ENCODE measurements around the gene LRRC38.
"Not testable (repeated sequence)": the region's sequence is repeated elsewhere in the genome, so short reads cannot be mapped to it uniquely, and the experiment has no call there.

Gene LRRC38

DNA sequence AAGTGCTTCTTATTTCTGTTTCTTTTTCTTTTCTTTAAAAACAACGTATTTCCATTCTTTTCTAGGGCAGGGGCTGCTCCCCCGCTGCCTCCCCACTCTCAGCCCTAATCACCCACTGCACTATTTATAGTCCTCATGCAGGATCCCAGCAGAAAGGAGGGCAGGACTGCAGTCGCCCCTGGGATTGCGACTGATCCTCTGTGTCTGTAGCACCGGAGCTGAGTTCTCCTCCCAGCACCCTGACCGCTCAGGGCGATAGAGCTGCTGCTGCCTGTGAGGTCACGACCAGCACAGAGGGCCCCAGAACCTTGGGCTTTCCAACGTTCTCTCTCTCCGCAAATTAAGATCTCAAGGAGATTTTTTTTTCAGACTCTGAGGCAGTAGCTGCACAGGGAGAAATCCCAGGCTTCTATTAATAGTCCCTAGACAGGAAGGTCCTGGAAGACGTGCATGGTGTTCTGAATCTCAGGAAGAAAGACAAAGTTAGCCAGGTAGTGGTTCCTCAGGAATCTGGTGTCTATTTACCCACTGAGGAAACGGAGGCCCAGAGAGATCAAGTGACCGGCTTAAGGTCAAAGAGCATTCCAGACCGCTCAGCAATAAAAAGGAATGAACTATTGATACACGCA is 56.8 kb downstream of the LRRC38 start:
- no peak for DNase-seq

- no peak for DNase-seq
Measured at GRCh38 chr1:13451399-13451965, 62.3 kb downstream of the LRRC38 start.

DNA sequence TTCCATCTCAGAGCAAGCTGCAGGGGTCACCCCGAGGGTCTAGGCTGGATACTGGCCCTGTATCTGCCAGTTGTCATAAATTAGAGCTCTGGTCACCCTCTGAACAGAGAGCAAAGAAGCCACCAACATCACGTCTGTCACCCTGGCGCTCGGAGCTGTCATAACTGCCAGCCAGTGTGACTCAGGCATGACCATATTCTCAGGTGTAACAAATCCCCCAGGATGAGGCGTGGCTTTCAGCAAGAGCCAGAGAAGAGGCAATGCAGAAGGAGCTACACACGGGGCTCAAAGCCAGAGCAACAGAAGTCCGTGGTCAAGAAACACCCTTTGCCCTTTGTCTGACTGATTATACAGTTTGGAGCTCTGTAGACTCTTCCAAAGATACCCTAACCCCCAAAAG is 63.6 kb downstream of the LRRC38 start:
- no peak for DNase-seq

- DNase-seq, result no peak
Measured at GRCh38 chr1:13443335-13443979, 70.3 kb downstream of the LRRC38 start.

DNA sequence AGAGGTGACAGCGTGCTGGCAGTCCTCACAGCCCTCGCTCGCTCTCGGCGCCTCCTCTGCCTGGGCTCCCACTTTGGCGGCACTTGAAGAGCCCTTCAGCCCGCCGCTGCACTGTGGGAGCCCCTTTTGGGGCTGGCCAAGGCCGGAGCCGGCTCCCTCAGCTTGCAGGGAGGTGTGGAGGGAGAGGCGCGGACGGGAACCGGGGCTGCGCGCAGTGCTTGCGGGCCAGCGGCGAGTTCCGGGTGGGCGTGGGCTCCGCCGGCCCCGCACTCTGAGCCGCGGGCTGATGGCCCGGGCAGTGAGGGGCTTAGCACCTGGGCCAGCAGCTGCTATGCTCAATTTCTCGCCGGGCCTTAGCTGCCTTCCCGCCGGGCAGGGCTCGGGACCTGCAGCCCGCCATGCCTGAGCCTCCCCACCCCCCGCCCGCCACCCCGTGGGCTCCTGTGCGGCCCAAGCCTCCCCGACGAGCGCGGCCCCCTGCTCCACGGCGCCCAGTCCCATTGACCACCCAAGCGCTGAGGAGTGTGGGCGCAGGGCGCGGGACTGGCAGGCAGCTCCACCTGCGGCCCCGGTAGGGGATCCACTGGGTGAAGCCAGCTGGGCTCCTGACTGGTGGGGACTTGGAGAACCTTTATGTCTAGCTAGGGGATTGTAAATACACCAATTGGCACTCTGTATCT is 74.6 kb downstream of the LRRC38 start:
- not testable (repeated sequence) for DNase-seq

DNA sequence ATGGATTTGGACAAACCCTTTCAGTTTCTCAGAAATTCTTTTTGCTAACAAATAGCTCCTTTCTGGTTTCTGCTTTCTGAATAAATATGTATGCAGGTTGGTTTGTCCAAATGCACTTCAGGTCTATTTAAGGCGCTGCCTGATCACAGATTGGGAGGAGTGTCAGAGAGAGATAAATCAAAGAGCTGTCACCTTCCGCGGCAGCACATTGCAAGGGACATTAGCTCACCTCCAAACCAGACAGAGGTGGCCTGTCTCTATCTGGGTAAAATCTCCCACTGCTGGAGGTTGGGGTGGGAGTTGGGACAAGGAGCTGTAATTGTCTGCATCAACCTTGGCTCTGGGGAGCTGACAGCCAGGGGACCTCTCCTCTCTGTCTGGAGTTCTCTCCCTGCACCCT is 78.3 kb downstream of the LRRC38 start:
- no peak for DNase-seq

DNA sequence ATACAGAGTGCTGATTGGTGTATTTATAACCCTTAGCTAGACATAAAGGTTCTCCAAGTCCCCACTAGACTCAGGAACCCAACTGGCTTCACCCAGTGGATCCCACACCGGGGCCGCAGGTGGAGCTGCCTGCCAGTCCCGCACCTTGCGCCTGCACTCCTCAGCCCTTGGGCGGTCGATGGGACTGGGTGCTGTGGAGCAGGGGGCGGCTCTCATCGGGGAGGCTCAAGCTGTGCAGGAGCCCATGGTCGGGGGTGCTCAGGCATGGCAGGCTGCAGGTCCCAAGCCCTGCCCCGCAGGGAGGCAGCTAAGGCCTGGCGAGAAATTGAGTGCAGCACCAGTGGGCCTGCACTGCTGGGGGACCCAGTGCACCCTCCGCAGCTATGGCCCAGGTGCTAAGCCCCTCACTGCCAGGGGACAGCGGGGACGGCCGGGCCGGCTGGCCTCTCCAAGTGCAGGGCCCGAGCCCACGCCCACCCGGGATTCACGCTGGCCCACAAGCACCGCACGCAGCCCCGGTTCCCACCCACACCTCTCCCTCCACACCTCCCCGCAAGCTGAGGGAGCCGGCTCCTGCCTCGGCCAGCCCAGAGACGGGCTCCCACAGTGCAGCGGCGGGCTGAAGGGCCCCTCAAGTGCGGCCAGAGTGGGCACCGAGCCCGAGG is 80.0 kb downstream of the LRRC38 start:
- DNase-seq, result not testable (repeated sequence)

DNA sequence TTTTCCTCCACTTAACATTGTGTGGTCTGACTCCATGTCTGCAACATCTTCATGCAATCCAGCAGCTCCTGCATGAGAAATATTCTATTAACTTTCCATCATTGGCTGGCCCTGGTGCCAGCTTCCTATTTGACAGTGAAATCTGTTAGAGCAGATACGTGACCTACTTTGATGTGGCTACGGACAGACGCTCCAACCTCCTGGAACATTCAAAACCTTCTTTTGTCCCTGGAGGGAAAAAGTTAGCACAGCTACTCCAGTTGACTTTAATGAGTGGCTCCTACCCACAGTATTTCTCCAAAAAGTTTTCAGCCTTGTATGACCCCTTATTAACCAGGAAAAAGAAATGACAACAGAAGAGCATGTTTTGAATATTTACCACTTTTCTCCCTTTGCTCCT is 81.6 kb downstream of the LRRC38 start:
- no peak for DNase-seq

DNA sequence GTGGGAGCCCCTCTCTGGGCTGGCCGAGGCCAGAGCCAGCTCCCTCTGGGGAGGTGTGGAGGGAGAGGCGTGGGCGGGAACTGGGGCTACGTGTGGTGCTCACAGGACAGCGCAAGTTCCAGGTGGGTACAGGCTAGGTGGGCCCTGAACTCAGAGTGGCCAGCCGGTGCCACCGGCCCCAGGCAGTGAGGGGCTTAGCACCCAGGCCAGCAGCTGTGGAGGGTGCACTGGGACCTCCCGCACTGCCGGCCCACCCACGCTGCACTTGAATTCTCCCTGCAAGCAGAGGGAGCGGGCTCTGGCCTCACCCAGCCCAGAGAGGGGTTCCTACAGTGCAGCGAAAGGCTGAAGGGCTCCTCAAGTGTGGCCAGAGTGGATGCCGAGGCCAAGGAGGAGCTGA is 83.3 kb downstream of the LRRC38 start:
- no peak for DNase-seq

All from CD4-positive, alpha-beta T cell treated with Interleukin-6 for 4 hours (primary cell).